Fibroblast of skin of left quadriceps (primary cell): Measurements from ENCODE around the gene STAT5B.
A peak's percentile ranks its signal among the peaks of the same experiment; 100 is the strongest.
"Not testable (repeated sequence)": the region's sequence is repeated elsewhere in the genome, so short reads cannot be mapped to it uniquely, and the experiment has no call there.

ENCODE experiments used
- DNase-seq, 2 experiments: peaks; one replicate each; pipeline ENCODE4 v3.0.0-alpha.2; 2013; ENCODE audit warnings: low read depth in 2 of 2

The STAT5B gene

DNA sequence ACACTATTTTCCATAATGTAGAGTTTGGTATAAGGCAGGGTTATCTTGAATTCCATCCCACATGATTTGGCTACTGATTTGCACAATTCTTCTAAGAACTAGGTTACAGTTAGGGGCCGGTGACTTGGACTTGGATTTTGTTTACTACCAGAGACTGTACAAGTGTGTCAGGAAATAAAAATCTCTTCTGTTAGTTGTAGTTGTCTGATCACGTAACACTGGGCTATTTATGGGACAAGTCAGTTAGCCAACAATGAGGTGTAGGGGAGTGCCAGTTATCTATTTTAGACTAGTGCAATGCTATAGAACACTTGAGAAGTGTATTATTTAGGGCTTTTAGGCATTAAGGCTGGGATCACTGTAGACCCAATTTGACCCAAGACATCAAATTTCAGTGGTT is 42.2 kb downstream of the STAT5B start:
- no peak for DNase-seq

DNA sequence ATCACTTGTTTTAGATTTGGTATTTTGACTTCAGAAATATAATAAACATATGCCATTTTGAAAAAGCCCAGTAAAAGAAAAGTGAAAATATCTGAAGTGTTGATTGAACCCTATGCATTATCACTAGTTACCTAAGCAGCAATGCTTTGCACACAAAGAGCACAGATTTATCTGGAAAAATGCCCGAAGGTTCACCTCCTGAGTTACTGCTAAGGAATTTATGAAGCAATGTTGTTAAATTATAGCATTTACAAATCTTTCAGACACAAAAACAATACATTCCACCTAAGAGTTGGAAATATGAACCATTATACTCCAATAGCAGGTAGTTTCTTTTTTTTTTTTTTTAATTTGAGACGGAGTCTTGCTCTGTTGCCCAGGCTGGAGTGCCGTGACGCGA is 43.0 kb downstream of the STAT5B start:
- DNase-seq = peak; percentile 36 to 41

DNA sequence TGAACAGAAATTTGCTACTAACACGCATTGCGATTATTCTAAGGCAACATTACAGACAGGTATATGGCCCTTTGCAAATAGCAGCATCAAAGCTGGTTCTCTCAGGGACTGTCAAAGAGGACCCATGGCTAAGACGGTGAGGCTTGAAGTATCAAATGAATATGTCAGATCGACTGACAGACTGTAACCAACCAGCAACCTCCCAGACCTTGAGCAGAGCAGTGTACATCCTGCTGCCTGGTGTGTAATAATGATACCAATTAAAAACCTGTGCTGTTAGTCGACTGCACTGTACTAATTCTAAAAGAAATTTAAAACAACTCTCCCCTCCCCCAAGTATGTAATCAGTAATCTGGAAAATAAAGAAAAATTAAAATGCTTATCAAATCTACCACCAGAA is 46.0 kb downstream of the STAT5B start:
- no peak for DNase-seq

DNA sequence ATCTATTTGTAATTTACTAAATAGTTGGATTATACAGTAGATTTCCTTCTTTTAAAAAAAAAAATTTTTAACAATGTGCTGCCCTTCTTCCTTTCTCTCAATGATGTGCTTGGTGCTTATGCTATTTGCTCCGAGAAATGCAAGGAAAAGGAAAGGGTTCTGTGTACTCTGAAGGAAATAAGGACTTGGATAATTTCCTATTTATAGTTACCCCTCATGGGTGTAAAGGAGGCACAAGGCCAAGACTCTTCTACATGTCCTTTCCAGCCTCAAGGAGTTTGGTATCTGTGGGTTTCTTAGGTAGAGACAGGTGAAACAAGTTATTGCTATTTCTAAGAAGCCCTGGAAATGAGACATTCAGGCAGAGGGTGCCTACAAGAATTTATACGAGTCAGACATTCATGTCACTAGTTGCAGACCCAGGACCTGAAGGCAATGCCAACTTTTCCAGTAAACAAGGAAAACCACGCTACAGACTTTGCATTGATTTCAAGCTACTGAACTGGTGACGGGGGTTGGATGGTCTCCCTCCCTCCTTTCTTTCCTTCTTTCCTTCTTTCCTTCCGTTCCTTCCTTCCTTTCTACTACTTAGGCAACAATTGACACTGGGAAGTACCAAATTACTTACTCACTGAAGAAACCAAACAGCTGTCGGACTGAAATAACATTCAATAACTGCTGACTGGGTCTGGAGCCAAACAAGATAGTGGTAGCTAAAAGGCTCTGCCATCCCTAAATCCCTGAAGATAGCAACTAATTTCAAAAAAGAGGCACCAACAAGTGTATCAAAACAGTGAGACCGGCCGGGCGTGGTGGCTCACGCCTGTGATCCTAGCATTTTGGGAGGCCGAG is 48.1 kb downstream of the STAT5B start:
- DNase-seq = no peak

DNA sequence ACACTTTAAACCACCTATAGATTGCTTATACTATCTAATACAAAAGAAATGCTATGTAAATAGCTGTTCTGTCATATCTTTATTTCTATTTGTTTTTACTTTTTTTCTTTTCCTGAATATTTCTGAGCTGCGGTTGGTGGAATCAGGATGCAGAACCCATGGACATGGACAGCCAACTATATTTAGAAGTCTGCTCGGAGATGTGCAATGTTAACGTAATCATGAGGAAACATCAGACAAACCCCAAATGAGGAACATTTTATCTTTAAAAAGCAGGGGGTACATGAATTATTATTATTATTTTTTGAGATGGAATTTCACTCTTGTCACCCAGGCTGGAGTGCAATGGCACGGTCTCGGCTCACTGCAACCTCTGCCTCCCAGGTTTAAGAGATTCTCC is 50.5 kb downstream of the STAT5B start:
- no peak for DNase-seq

DNA sequence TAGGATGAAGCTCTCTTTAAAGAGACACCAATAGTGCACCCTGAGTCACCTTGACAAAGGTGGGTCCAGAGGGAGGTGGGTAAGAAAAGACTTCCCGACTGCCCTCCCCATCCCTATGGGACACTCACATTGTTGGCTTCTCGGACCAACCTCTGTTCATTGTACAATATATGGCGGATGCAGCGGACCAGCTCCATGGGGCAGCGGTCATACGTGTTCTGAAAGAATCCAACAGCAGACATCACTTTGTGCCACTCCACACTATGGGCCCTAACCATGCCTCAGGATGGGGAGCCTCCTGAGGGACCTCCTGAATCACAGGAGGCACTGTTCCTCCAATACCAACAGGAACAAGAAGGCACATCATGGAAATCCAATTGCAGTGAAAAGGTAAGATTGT is 51.5 kb downstream of the STAT5B start:
- no peak for DNase-seq

DNA sequence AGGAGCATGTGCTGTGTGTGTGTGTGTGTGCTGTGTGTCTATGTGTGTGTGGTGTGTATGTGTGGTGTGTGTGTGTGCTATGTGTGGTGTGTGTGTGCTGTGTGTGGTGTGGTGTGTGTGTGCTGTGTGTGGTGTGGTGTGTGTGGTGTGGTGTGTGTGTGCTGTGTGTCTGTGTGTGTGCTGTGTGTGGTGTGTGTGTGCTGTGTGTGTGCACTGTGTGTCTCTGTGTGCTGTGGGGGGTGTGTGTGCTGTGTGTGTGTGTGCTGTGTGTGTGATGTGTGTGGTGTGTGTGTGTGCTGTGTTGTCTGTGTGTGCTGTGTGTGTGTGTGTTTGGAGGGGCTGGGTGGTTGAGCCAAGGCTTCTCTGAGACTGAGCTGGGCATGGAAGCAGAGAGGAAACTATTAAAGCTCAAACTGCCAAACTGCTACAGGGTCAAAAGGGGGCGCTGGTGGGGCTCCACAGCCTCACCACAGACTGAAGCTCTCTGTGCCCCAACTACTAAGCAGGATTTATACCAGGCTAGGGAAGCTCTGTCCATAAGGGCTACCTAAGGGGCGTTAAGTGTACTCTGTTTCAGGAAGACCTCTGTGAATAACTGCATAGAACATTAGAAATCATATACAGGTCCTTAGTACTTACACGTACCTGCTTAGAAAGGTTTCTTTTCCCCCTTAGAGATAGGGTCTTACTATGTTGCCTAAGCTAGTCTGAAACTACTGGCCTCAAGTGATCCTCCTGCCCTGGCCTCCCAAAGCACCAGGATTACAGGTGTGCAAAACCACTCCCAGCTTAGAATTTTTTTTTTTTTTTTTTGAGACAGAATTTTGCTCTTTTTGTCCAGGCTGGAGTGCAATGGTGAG is 54.1 kb downstream of the STAT5B start:
- DNase-seq = peak; percentile 7 to 15

DNA sequence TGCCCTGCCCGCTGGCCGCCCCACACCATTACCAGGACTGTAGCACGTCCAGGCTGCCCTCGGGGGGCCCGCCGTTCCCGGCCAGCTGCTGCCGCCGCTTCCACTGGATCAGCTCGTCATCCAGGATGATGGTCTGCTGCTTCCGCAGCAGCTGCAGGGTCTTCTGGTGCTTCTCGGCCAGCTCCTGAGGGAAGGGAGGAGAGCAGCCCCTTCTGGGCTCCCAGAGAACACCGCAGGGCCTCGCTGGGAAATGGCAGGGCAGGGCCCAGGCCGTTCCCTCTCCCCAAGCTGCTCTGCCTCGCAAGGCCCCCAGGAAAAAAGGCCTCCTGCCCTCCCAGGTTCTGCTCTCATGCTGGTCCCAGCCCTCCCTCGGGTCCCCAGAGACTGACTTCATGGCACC is 56.9 kb downstream of the STAT5B start:
- DNase-seq = not testable (repeated sequence)

DNA sequence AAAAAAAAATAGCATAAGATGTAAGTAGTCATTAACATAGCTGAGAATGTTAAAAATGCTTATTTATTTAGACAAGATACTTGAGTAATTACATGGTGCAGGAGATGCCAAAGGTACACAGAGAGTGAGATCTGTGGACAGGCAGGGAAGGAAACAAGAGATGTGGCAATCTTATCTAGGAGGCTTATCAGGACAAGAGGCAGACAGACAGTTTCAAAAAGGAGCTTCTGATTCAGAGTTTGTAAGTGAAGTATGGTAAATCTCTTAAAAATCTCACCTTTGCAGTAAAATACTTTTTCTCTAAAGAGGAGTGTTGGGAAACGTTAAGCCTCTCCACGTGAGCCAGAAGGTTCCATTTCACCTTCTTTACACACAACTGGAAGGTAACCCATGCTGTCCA is 62.0 kb downstream of the STAT5B start:
- no peak for DNase-seq

DNA sequence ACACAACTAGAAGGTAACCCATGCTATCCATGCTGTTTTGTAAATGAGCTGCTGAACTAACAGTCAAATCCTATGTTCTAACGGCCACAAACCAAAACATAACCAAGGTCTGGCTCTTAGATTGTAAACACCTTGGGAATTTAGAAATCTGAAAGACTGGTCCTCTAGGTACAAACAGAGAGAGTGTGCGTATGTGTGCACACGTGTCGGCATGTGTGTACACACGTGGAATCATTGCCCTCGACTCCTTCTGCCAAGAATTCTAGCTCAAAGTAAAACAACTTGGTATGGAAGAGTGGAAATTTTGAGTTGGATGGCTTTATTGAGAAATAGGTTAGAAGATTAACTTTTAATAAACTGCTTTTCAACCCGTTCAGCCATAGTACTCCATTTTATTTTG is 63.8 kb downstream of the STAT5B start:
- no peak for DNase-seq

DNA sequence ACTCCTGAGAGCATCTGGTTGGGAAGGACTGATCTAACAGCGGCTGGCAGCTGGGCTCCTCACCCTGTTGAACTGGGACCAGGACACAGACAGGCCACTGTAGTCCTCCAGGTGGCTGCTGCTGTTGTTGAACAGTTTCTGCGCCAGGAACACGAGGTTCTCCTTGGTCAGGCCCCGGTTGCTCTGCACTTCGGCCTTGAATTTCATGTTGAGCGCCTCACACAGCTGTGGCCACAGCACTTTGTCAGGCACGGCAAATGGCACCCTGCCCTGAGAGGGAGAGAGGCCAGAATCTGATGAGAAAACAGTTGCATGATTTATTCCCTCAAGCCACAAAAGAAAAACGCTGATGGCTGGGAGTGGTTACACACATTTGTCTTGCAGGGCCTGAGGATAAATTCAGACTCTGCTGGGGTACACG is 64.3 kb downstream of the STAT5B start:
- DNase-seq = not testable (repeated sequence)

DNA sequence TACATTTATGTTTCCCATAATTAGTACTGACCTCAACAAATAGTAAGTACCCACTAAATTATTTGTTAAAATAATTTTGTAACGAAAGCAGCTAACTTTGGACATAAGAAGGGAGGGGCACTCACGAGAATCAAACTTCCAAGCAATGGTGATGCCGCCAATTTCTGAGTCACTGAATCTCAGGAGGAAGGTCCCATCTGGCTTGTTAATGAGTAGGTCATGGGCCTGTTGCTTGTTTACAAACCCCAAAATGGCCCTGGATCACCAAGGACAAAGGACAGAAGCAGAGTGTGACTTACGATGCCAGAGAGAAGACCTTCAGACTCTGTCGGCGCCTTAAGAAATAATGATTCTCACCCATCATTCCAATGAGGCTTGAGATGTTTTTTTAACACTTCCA is 66.1 kb downstream of the STAT5B start:
- DNase-seq = no peak

DNA sequence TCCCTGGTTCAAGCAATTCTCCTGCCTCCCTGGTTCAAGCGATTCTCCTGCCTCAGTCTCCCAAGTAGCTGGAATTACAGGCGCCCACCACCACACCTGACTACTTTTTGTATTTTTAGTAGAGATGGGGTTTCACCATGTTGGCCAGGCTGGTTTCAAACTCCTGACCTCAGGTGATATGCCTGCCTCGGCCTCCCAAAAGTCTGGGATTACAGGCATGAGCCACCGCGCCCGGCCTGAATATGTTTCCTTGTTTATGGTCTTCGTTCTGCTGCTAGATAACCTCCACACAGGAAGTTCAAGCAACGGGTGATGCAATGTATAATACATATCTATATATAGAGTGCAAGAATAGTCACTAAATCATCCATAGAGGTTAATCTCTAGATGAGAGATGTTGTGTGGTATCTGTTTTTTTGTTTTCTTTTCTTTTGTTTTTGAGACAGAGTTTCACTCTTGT is 70.0 kb downstream of the STAT5B start:
- DNase-seq = not testable (repeated sequence)

DNA sequence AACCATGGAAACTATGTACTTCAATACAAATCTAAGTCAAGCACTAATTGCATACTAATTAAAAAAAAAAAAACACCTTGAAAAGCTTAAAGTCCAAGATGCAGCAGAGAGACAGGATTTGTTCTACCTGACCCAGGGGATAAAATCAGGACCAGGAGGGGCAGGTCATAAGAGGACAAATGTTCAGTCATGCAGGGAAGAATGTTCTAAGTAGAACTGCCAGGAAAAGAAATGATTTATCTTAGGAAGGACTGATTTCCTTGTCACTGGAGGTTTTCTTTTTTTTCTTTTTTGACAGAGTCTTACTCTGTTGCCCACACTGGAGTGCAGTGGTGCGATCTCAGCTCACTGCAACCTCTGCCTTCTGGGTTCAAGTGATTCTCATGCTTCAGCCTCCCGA is 72.8 kb downstream of the STAT5B start:
- DNase-seq = no peak

DNA sequence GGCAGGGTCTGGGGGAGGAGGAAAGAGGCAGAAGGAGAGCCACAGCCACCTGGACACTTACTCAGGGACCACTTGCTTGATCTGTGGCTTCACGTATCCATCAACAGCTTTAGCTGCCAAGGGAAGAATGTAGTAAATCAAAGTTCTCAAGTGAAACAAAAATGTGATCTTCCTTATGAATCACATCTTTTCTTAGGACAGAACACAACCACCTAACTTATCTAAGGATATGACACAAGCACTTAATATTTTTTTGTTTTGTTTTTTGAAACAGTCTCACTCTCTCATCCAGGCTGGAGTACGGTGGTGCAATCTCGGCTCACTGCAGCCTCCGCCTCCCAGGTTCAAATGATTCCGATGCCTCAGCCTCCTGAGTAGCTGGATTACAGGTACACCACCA is 73.5 kb downstream of the STAT5B start:
- DNase-seq = no peak

DNA sequence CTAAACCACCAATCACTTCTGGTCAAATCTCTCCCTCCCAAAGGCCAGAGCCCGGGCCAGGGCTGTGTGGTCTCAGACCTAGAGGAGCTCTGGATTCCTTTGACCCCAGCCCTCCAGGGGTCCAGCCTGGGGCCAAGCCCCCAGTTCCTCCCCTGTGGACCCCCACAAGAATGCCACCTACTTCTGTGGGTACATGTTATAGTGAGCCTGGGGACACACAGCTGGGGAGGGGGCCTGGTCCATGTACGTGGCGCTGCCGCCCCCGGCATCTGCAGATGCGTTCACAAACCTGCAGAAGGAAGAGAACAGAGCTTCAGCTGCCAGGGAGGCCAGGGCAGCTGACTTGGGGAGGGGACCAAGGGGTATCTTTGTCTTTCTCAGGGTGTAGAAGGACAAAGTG is 74.0 kb downstream of the STAT5B start:
- no peak for DNase-seq

DNA sequence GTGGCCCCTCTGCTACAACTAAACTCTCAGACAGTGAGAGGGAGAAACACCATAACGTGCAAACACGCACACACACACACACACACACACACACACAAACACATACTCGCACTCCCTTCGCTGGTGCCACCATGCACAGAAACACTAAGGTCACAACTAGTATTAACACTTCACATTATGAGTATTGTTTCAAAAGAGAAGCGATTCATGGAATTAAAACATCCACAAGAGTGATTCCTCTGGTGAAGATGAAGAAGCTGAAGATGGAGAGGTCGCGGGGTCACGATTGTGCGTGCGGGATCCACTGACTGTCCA is 74.8 kb downstream of the STAT5B start:
- no peak for DNase-seq

DNA sequence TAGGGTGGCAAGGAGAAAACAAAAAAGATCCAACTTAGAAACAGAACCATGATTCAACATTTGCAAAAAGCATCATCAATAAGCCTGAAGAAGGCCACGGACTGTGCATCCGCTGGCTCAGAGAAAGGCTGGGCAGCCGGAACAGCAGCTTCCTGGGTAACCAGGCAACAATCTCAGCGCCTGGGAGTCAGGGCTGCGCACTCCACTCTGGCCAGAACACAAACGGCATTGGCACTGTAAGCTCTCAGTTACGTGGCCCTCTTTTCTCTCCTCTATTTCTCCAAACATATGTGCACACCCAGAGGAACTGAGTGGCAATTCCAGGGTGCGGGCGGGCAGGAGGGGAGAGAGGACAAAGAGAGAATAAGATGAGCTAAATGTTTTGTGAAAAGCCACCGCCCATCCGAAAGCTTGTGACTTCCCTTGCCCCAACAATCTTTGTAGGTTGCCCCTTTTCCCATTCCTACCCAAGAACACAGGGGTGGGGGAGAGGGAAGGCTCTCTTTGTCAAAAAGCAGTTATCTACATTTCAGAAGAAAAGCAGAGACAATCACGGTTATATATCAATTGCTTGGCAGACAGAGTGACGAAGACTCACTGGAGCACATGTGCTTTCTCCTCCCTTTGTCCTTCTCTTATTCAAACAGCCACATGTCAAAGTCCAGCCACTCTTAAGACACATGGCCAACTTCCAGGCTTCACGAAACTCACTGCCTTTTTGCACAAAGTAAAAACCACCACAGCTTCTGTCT is 75.3 kb downstream of the STAT5B start:
- DNase-seq = no peak

DNA sequence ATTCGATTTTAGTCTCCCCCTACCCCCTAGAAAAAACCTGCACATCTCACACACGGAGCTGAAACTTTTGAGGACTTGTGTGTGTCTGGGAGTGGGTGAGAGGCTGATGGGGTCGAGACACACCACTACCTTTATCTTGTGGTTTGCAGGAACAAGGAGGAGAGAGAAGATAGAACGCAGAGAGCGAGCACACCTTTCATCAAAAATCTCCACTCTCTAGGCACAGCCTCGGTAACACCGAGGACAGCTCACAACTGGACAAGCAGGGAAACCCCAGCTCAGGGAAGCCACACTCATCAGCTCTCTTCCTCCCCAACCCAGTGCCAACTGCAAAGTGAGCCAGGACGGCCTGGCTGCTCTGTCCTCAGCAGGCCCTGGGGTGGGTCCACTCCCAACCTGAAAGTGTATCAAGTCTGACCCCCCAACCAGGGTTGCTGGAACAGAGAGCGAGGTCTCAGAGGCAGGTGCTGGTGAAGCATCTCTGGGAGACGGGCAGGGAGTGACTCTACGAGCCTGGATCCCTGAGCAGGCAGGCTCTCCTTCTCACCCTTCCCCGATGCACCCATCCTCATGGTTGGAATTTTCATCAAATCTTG is 76.7 kb downstream of the STAT5B start:
- DNase-seq = no peak

DNA sequence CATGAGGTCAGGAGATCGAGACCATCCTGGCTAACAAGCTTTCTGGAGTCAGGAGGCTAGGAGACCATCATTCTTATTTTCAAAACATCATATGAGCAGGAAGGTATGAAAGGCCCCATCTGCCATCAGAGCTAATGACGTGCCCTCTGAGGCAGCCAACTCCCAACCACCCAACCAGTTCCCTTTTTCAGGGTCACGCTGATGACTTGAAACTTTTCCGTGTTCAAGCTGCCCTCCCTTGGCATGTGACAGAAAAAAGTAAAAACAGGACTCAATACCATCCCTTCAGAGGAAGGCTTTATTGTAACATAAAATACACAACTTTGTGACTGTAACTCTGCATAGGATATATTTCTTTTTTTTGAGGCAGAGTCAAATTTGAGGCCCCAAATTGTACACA is 77.3 kb downstream of the STAT5B start:
- DNase-seq = no peak

DNA sequence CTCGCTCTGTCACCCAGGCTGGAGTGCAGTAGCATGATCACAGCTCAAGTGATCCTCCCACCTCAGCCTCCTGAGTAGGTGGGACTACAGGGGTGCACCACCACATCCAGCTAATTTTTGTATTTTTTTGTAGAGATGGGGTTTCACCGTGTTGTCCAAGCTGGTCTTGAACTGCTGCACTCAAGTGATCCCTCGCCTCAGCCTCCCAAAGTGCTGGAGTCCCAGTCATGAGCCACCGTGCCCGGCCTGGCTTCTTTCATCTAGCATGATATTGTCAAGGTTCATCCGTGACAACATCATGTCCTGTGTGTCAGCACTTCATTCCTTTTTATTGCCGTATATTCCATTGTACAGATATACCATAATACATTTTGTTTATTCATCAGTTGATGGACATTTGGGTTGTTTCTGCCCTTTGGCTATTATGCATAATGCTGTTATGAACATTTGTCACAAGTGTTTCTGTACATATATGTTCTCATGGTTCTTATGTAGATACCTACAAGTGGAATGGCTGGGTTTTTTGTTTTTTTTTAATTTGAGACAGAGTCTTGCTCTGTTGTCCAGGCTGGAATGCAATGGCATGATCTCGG is 78.5 kb downstream of the STAT5B start:
- DNase-seq = no peak
